ENCODE data around the gene IPCEF1.

GRCh38 chr6:154353626-154354025 is 3.0 kb downstream of the IPCEF1 start:
- TF ChIP-seq, protein P1, sequence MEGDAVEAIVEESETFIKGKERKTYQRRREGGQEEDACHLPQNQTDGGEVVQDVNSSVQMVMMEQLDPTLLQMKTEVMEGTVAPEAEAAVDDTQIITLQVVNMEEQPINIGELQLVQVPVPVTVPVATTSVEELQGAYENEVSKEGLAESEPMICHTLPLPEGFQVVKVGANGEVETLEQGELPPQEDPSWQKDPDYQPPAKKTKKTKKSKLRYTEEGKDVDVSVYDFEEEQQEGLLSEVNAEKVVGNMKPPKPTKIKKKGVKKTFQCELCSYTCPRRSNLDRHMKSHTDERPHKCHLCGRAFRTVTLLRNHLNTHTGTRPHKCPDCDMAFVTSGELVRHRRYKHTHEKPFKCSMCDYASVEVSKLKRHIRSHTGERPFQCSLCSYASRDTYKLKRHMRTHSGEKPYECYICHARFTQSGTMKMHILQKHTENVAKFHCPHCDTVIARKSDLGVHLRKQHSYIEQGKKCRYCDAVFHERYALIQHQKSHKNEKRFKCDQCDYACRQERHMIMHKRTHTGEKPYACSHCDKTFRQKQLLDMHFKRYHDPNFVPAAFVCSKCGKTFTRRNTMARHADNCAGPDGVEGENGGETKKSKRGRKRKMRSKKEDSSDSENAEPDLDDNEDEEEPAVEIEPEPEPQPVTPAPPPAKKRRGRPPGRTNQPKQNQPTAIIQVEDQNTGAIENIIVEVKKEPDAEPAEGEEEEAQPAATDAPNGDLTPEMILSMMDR (conservative IDR thresholded peaks at IDR 0.05), result no peak
- TF ChIP-seq EZH2 (IDR thresholded peaks at IDR 0.05; ENCODE audit: low read depth), result no peak
